A549 treated with DMSO at 1 μM for 4 hours (cell line): ENCODE results near the gene MED26. TPM values are rescaled to one million over a fixed set of nuclear protein-coding genes. Genes with fewer than 3 reads are reported as not detected.

Experiments
- total RNA-seq: library from RNA; stranded (reverse); fragments of 200-300 nt; extraction: Qiagen RNA extraction; gene quantifications from 5 replicates; pipeline ENCODE4 v1.2.3, GENCODE V29; 2022; ENCODE audit warnings: low read depth

Gene MED26, protein sequence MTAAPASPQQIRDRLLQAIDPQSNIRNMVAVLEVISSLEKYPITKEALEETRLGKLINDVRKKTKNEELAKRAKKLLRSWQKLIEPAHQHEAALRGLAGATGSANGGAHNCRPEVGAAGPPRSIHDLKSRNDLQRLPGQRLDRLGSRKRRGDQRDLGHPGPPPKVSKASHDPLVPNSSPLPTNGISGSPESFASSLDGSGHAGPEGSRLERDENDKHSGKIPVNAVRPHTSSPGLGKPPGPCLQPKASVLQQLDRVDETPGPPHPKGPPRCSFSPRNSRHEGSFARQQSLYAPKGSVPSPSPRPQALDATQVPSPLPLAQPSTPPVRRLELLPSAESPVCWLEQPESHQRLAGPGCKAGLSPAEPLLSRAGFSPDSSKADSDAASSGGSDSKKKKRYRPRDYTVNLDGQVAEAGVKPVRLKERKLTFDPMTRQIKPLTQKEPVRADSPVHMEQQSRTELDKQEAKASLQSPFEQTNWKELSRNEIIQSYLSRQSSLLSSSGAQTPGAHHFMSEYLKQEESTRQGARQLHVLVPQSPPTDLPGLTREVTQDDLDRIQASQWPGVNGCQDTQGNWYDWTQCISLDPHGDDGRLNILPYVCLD
- total RNA-seq: 4.4 to 5.6 TPM (median 5.3 TPM) in 5 replicates

GRCh38 chr19:16628183-16628983 is at the start of gene MED26:
Gene MED26 (minus strand): TSS chr19:16628204. CDS start chr19:16627943, 261 bp downstream.

GRCh38 chr19:16660763-16661479 is 32.9 kb upstream of the MED26 start, which contains the start of gene TMEM38A:
Gene TMEM38A (plus strand): TSS chr19:16661139. CDS start chr19:16661218, 79 bp downstream.

GRCh38 chr19:16659832-16660708 is 32.1 kb upstream of the MED26 start, which contains the start of gene SMIM7:
Gene SMIM7 (minus strand): TSS chr19:16660144. CDS start chr19:16660110, 34 bp downstream.

GRCh38 chr19:16572332-16573211 is 55.4 kb downstream of the MED26 start, which contains the start of gene SLC35E1:
Gene SLC35E1 (minus strand): TSS chr19:16572415. CDS start chr19:16572364, 51 bp downstream.

GRCh38 chr19:16542045-16542909 is 85.7 kb downstream of the MED26 start, which contains the start of gene CHERP:
Gene CHERP (minus strand): TSS chr19:16542437. CDS start chr19:16542378, 59 bp downstream.

Other genes starting within 250 kb of the MED26 start
- gene EPS15L1, start 156.2 kb downstream of the MED26 start, total RNA-seq: 15.2 to 17.1 TPM (median 15.6 TPM) in 5 replicates
- gene CALR3, start 132.0 kb downstream of the MED26 start, total RNA-seq: 0.07 TPM in 1 of 5 replicates, not detected in the others
- 1.8 to 3.5 TPM (median 3.1 TPM) in 5 replicates for gene C19orf44, start 131.8 kb downstream of the MED26 start, total RNA-seq
- 28.3 to 36.4 TPM (median 33.2 TPM) in 5 replicates for gene CHERP, start 85.8 kb downstream of the MED26 start, total RNA-seq
- gene SLC35E1, start 55.8 kb downstream of the MED26 start, total RNA-seq: 20.0 to 22.8 TPM (median 22.0 TPM) in 5 replicates
- gene SMIM7, start 31.9 kb upstream of the MED26 start, total RNA-seq: 66.7 to 75.4 TPM (median 74.2 TPM) in 5 replicates
- 1.3 to 1.7 TPM (median 1.4 TPM) in 5 replicates for gene TMEM38A, start 32.9 kb upstream of the MED26 start, total RNA-seq
- not detected in 5 replicates for gene NWD1, start 91.6 kb upstream of the MED26 start, total RNA-seq
- 15.7 to 23.3 TPM (median 22.4 TPM) in 5 replicates for gene SIN3B, start 201.2 kb upstream of the MED26 start, total RNA-seq